ENCODE results near the gene LRRC28.

DNA sequence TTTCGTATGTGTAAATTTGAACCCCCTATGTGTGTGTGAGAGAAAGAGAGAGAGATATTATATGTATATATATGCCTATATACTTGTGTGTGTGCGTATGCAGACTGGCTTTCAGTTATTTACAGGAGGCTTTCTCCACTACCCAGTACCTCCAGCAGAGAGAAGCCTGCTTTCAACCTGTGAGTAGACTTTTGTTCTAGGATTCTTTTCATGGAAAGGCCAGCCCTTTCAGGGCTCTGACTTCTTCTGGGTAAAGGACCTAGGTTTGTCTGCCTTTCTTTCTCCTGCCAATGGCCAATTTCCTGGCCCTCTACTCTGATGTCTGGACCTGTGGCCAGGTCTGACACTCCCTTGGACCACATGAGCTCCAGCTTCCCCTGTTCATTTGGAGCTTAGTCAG, 23.8 kb downstream of the LRRC28 start:
- TF ChIP-seq RUNX3 (IDR thresholded peaks at IDR 0.05; ENCODE audit: low read length) (no peak), RCOR1 (conservative IDR thresholded peaks at IDR 0.05; ENCODE audit: low read depth, low read length) (no peak), CHD2 (IDR thresholded peaks at IDR 0.05; ENCODE audit: borderline replicate concordance, low read depth, low read length) (no peak), SREBF2 (IDR thresholded peaks at IDR 0.05; ENCODE audit: low read length) (no peak), RFX5 (IDR thresholded peaks at IDR 0.05; ENCODE audit: low read depth, low read length) (no peak), HDGF (IDR thresholded peaks at IDR 0.05) (no peak), POLR2A (IDR thresholded peaks at IDR 0.05; ENCODE audit: low read depth, low read length) (no peak)
- TF ChIP-seq, protein P1, sequence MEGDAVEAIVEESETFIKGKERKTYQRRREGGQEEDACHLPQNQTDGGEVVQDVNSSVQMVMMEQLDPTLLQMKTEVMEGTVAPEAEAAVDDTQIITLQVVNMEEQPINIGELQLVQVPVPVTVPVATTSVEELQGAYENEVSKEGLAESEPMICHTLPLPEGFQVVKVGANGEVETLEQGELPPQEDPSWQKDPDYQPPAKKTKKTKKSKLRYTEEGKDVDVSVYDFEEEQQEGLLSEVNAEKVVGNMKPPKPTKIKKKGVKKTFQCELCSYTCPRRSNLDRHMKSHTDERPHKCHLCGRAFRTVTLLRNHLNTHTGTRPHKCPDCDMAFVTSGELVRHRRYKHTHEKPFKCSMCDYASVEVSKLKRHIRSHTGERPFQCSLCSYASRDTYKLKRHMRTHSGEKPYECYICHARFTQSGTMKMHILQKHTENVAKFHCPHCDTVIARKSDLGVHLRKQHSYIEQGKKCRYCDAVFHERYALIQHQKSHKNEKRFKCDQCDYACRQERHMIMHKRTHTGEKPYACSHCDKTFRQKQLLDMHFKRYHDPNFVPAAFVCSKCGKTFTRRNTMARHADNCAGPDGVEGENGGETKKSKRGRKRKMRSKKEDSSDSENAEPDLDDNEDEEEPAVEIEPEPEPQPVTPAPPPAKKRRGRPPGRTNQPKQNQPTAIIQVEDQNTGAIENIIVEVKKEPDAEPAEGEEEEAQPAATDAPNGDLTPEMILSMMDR (IDR thresholded peaks at IDR 0.05 in 2 of 3, conservative IDR thresholded peaks at IDR 0.05 in 1 of 3; ENCODE audit: control insufficient read depth in 2 of 3, extremely low read depth in 1 of 3, insufficient read depth in 1 of 3, low read depth in 3 of 3, low read length in 3 of 3) = no peak
- TF ChIP-seq, protein P2, sequence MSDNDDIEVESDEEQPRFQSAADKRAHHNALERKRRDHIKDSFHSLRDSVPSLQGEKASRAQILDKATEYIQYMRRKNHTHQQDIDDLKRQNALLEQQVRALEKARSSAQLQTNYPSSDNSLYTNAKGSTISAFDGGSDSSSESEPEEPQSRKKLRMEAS (IDR thresholded peaks at IDR 0.05; ENCODE audit: low read depth, low read length) = no peak
- TF ChIP-seq, protein P3, sequence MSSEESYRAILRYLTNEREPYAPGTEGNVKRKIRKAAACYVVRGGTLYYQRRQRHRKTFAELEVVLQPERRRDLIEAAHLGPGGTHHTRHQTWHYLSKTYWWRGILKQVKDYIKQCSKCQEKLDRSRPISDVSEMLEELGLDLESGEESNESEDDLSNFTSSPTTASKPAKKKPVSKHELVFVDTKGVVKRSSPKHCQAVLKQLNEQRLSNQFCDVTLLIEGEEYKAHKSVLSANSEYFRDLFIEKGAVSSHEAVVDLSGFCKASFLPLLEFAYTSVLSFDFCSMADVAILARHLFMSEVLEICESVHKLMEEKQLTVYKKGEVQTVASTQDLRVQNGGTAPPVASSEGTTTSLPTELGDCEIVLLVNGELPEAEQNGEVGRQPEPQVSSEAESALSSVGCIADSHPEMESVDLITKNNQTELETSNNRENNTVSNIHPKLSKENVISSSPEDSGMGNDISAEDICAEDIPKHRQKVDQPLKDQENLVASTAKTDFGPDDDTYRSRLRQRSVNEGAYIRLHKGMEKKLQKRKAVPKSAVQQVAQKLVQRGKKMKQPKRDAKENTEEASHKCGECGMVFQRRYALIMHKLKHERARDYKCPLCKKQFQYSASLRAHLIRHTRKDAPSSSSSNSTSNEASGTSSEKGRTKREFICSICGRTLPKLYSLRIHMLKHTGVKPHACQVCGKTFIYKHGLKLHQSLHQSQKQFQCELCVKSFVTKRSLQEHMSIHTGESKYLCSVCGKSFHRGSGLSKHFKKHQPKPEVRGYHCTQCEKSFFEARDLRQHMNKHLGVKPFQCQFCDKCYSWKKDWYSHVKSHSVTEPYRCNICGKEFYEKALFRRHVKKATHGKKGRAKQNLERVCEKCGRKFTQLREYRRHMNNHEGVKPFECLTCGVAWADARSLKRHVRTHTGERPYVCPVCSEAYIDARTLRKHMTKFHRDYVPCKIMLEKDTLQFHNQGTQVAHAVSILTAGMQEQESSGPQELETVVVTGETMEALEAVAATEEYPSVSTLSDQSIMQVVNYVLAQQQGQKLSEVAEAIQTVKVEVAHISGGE (CRISPR knock-in tag; IDR thresholded peaks at IDR 0.05) = no peak
